ELF-1 (cell line): ENCODE results near the gene UGT1A3.
"Not testable (repeated sequence)": the region's sequence is repeated elsewhere in the genome, so short reads cannot be mapped to it uniquely, and the experiment has no call there.

Experiments
- DNase-seq: peaks from one replicate; pipeline ENCODE4 v3.0.0-alpha.2; 2016; ENCODE audit warnings: low read depth, low spot score

UGT1A3 gene

DNA sequence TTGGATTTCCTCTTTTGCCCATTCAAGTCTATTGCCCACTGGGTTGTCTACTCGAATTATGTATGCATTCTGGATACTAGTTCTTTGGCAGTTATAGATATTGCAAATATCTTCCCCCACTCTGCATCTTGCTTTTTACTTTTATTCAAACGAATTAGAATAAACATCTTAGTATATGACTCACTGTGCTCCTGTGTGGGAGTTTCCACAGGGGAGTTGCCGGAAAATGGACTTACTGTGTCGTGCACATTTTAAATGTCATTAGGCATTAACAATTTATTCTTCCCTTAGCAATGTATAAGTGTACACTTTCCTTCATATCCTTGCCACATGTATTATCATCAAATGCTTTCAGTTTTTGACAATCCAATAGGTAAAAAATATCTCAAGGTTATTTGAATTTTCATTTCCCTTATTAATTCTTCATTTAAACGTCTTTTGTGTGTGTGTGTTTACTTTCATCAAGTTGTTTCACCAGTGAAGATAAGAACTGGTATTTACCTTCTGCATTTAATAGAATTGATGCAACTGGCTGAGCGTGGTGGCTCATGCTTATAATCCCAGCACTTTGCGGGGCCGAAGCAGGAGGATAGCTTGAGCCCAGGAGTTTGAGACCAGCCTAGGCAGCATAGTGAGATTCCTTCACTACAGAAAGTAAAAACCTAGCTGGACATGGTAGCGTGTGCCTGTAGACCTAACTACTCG, 20.8 kb upstream of the UGT1A3 start:
- DNase-seq, result no peak

DNA sequence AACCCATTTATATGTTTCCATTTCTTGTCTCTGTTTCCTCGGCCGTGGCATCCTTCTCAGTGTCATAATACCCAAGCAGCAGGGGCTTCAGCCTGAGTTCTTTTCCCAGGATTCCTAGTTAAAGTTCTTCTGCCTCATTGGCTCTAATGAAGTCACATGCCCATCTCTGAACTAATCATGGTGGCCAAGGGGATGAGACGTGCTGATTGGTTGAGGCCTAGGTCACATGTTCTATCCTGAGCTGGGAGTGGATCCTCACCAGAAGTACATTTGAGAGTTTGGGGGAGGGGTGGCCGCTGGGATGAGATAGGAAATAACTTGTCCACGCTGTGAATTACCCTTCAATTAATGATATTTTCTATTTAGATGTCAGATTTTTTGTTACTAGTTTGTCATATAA, 19.9 kb upstream of the UGT1A3 start:
- no peak for DNase-seq

DNA sequence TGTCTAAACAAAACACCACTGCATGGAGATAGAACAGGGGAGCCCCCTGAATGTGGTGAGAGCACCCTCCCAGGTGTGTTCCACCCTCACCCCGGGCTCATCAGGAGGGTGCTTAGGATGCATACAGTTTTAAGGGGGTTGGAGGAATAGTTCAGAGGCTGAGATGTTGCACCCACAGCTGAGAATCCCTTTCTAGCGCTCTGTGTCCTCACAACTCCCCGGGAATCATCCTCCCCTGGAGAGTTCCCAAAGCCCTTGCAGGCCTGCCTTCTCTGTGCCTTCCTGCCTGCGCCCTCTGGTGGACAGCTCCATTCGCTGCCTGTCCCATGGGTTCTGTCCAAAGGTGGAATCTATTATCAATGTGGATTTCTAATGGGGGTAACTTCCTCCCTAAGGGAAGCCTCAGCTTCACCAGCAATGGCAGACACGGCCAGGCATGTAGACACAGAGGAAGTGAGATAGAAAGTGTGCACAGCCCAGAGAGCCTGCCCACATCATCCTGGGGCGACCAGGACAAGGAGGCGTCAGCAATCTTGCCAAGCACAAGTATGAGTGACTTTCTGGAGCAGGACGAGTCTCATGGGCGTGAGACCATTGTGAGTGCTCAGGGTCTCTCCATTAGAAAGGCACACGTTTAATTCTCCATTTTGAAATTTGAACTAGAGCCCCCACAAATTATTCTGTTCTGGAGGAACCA, 17.4 kb upstream of the UGT1A3 start:
- peak; percentile 75 for DNase-seq

DNA sequence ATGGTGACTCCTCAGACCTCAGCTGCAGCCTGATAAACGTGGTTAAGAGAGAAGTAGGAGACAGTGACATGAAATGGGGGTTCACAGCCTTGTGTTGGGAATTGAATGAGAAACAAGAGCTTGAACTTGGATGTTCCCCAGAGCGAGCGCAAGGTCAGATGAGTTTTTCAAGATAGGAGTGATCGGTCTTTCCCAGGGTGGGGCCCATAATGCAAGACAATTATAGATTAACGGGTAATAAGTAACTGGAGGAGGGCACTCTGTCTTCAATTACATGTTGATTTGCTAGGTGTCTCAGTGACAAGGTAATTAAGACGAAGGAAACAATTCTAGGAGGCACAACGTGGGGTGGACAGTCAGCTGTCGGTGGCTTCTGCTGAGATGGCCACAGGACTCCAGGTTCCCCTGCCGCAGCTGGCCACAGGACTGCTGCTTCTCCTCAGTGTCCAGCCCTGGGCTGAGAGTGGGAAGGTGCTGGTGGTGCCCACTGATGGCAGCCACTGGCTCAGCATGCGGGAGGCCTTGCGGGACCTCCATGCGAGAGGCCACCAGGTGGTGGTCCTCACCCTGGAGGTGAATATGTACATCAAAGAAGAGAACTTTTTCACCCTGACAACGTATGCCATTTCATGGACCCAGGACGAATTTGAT, 16.1 kb upstream of the UGT1A3 start, which contains the start of gene UGT1A5:
Gene UGT1A5, plus strand, starts transcription at position 297 of the 651 bp plus-strand sequence. Its CDS starts 85 bp downstream, at position 382.
- DNase-seq, result no peak

DNA sequence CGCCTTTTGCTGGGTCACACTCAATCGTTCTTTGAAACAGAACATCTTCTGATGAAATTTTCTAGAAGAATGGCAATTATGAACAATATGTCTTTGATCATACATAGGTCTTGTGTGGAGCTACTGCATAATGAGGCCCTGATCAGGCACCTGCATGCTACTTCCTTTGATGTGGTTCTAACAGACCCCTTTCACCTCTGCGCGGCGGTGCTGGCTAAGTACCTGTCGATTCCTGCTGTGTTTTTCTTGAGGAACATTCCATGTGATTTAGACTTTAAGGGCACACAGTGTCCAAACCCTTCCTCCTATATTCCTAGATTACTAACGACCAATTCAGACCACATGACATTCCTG, 15.6 kb upstream of the UGT1A3 start:
- DNase-seq, result no peak

DNA sequence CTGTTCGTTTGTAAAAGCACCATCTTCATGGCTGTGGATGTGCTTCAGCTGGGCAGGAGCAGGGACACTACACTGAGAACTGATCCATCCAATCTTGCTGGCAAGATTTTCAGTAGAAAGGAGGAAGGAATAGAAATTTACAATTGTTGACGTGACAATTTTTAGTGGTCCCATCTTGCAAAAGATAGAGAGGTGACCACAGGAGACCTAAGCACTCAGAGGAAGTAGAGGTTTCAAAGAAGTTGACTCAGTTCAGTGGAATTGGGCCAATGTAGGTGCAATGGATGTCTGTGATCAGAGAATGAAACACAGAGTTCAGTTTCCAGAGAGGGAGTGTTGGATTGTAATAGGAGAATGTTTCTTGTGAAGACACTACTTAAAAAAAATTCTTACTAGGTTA, 14.7 kb upstream of the UGT1A3 start:
- no peak for DNase-seq

DNA sequence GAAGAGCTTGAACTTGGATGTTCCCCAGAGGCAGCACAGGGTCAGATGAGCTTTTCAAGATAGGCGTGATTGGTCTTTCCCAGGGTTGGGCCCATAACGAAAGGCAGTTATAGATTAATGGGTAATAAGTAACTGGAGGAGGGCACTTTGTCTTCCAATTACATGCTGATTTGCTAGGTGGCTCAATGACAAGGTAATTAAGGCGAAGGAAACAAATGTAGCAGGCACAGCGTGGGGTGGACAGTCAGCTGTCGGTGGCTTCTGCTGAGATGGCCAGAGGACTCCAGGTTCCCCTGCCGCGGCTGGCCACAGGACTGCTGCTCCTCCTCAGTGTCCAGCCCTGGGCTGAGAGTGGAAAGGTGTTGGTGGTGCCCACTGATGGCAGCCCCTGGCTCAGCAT, 10.3 kb upstream of the UGT1A3 start, which contains the start of gene UGT1A4:
Gene UGT1A4, plus strand, starts transcription at position 185 of the 400 bp plus-strand sequence. Its CDS starts 85 bp downstream, at position 270.
- DNase-seq, result no peak

DNA sequence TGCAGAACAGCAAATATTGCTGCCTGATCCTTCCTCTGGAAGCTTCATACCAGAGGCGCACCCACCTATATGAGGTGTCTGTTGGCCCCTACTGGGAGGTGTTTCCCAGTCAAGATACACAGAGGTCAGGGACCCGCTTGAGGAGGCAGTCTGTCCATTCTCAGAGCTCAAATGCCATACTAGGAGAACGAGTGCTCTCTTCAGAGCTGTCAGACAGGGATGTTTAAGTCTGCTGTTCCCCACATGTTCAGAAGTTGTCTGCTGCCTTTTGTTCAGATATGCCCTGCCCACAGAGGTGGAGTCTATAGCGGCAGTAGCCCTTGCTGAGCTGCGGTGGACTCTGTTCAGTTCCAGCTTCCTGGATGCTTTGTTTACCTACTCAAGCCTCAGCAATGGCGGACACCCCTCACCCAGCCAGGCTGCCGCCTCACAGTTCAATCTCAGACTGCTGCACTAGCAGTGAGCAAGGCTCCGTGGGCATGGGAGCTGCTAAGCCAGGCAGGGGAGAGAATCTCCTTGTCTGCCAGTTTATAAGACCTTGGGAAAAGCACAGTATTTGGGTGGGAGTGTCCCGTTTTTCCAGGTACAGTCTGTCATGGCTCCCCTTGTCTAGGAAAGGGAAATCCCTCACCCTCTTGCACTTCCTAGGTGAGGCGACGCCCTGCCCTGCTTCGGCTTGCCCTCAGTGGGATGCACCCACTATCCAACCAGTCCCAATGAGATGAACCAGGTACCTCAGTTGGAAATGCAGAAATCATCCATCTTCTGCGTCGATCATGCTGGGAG, 8.2 kb downstream of the UGT1A3 start:
- DNase-seq, result not testable (repeated sequence)

DNA sequence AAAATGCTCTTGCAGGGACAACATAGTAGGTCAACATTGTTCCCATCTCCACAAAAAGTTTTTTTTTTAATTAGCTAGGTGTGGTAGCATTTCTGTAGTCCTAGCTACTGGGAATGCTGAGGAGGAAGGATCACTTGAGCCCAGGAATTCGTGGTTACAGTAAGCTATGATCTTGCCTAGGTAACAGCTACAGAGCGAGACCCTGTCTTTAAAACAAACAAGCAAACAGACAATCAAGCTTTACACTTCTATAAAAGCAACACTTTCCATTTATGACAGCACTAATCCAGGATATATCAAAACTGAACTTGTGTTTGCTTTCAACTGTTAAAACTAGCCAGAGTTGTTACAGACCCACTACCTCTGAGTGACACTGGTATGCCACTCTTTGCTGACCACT, 12.0 kb downstream of the UGT1A3 start:
- no peak for DNase-seq

DNA sequence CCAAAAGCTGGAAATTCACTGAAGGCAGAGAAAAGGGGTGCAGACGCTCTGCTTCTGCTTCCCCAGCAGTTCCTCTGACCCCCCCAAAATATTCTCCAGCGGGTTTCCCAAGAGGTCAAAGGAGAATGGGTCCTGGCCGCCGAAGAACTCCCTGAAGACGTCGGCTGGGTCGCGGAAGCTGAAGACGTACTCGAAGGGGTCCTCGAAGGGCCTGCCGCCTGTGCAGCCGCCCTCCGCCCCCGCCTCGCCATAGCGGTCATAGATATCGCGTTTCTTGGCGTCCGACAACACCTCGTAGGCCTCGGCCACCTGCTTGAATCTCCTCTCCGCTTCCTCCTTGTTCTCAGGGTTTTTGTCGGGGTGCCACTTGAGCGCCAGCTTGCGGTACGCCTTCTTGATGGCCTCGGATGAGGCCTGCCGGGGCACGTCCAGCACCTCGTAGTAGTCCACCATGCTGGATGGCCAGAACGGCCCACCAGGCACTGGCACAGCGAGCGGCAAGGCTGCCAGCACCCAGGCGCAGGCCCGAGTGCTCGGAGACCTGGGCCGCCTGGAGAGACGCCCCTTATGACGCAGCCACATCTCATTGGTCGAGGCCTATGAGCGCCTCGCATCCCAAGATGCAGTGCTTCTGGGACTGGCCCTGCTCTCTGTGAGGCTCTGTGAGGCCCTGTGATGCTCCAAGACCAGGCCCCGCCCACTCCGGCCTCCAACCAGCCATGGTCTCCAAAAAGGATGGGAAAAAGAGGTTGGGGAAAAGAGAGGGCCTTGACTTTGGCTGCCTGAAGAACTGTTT, 14.8 kb downstream of the UGT1A3 start:
- no peak for DNase-seq

DNA sequence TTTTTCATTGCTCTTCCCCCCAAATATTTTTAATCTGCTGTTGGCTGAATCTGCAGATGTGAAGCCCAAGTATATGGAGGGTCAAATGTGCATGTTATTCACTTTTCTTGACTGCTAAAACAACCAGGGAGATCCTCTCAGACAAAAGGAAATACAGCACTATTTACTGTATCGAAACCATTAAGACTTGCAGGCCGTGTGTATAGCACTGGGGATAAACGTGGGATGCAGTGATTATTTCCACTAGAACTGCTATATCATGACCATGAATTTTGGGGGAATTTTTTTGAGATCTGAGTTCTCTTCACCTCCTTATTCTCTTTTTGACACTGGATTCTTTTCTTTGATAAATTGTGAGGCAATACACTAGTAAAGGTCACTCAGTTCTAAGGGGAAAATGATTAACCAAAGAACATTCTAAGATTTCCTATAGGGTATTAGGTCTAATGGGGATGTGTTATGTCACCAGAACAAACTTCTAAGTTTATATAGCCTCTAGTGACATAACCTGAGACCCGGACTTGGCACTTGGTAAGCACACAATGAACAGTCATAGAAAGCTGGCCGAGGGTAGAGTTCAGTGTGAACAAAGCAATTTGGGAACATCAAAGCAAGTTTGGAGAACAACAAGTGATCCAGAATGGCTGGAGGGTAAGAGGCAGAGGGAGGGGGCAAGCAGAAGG, 16.4 kb downstream of the UGT1A3 start:
- DNase-seq, result no peak

DNA sequence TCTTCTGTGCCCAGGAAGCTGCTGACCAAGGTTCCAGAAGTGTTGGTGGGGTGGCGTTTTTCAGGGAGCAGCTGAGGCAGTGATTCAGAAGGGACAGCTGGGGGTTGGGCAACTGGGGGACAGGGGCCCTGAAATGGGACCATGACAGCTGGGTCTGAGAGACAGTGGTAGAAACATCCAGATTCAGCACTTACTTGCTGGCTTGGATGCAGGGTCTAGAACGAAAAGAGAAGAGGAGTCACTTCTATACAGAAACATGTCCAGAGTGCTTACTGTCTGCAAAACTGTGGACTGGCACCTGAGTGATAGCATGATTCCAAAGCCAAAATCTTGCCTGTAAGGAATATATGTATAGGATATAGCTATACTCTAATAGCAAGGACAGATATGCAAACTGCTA, 17.0 kb downstream of the UGT1A3 start:
- DNase-seq, result not testable (repeated sequence)

DNA sequence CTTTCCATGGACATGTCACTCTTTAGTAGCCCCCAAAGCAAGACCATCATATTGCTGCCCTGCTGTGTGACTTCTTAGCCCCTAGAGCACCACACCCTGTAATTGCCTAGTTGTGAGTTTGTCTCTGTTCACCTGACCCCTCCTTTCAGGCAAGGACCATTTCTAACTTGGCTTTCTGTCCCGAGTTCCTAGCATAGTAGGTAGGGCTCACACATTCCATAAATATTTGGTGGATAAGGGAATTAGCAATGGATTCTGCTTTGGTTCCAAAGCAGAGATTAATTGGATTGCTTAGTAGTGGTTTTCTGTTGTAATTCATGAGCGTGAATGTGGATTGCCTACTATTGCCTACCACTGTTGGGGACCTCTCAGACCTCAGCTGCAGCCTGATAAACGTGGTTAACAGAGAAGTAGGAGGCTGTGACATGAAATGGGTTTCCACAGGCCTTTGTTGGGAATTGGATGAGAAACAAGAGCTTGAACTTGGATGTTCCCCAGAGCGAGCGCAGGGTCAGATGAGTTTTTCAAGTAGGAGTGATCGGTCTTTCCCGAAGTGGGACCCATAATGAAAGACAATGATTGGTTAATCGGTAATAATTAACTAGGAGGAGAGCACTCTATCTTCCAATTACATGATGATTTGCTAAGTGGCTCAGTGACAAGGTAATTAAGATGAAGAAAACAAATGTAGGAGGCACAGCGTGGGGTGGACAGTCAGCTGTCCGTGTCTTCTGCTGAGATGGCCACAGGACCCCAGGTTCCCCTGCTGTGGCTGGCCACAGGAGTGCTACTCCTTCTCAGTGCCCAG, 17.8 kb downstream of the UGT1A3 start:
- DNase-seq, result no peak

DNA sequence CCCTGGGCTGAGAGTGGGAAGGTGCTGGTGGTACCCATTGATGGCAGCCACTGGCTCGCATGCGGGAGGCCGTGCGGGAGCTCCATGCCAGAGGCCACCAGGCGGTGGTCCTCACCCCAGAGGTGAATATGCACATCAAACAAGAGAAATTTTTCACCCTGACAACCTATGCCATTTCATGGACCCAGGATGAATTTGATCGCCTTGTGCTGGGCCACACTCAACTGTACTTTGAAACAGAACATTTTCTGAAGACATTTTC, 18.4 kb downstream of the UGT1A3 start:
- DNase-seq, result no peak

DNA sequence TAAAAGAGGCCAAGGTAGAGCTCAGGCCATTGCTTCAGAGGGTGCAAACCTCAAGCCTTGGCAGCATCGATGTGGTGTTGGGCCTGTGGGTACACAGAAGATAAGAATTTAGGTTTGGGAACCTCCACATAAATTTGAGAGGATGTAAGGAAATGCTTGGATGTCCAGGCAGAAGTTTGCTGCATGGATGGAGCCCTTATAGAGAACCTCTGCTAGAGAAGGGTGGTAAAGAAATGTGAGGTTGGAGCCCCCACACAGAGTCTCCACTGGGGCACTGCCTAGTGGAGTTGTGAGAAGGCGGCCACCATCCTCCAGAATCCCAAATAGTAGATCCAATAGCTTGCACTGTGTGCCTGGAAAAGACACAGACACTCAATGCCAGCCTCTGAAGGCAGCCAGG, 21.8 kb downstream of the UGT1A3 start:
- DNase-seq, result not testable (repeated sequence)

DNA sequence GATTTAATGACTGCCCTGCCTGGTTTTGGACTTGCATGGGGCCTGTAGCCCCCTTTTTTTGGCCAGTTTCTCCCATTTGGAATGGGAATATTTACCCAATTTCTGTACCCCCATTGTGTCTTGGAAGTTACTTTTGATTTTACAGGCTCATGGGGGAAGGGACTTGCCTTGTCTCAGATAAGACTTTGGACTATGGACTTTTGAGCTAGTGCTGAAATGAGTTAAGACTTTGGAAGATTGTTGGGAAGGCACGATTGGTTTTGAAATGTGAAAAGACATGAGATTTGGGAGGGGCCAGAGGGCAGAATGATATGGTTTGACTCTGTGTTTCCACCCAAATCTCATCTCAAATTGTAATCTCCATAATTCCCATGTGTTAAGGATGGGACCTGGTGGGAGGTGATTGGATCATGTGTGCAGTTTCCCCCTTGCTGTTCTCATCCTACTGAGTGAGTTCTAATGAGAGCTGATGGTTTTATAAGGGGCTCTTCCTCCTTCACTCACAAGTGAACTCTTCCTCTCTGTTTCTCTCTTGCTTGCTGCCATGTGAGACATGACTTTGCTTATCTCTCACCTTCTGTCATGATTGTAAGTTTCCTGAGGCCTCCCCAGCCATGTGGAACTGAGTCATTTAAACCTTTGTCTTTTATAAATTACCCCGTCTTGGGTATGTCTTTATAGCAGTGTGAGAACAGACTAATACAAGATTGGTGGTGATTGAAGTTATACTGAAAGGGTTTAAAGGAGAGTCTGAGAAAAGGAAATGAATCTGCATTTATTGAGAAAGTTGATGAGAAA, 22.6 kb downstream of the UGT1A3 start:
- DNase-seq, result not testable (repeated sequence)

DNA sequence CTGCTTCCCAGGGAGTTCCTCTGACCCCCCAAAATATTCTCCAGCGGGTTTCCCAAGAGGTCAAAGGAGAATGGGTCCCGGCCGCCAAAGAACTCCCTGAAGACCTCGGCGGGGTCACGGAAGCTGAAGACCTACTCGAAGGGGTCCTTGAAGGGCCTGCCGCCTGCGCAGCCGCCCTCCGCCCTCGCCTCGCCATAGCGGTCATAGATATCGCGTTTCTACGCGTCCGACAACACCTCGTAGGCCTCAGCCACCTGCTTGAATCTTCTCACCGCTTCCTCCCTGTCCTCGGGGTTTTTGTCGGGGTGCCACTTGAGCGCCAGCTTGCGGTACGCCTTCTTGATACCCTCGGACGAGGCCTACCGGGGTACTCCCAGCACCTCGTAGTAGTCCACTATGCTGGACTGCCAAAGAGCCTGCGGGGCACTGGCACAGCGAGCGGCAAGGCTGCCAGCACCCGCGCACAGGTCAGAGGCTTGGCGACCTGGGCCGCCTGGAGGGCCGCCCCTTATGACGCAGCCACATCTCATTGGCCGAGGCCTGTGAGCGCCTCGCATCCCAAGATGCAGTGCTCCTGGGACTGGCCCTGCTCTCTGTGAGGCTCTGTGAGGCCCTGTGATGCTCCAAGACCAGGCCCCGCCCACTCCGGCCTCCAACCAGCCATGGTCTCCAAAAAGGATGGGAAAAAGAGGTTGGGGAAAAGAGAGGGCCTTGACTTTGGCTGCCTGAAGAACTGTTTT, 26.2 kb downstream of the UGT1A3 start:
- DNase-seq, result no peak

DNA sequence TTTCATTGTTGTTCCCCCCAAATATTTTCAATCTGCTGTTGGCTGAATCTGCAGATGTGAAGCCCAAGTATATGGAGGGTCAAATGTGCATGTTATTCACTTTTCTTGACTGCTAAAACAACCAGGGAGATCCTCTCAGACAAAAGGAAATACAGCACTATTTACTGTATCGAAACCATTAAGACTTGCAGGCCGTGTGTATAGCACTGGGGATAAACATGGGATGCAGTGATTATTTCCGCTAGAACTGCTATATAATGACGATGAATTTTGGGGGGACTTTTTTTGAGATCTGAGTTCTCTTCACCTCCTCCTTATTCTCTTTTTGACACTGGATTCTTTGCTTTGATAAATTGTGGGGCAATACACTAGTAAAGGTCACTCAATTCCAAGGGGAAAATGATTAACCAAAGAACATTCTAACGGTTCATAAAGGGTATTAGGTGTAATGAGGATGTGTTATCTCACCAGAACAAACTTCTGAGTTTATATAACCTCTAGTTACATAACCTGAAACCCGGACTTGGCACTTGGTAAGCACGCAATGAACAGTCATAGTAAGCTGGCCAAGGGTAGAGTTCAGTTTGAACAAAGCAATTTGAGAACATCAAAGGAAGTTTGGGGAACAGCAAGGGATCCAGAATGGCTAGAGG, 27.7 kb downstream of the UGT1A3 start:
- no peak for DNase-seq
